Measurements from ENCODE around the gene TREH.

- no peak for TF ChIP-seq CTCF (IDR thresholded peaks at IDR 0.05; ENCODE audit: low read depth, low read length)
- TF ChIP-seq POLR2A (IDR thresholded peaks at IDR 0.05; ENCODE audit: extremely low read depth, insufficient read length), result no peak
- TF ChIP-seq MYC (IDR thresholded peaks at IDR 0.05; ENCODE audit: low read depth, low read length), result no peak
Observed at GRCh38 chr11:118612378-118612777, 67.1 kb downstream of the TREH start.

Data from NB4 (cell line).